CD4-positive, alpha-beta T cell treated with Interleukin-4 for 1 hour (primary cell): ENCODE measurements around the gene IQCK.
"Not testable (repeated sequence)": the region's sequence is repeated elsewhere in the genome, so short reads cannot be mapped to it uniquely, and the experiment has no call there.

Experiments used
- DNase-seq, 2 donors: peaks; one replicate each; pipeline ENCODE4 v3.0.0-alpha.2; 2020 to 2022

IQCK gene

GRCh38 chr16:19717741-19718623 is at the start of gene IQCK, which contains the start of gene KNOP1:
TSS of gene IQCK (plus strand) at chr16:19718271. CDS start at chr16:19718307, 36 bp downstream.
TSS of gene KNOP1 (minus strand) at chr16:19718227. CDS start at chr16:19715035, 3,192 bp downstream.
- peak; percentile 91 for DNase-seq

- no peak for DNase-seq
These were observed 45.7 kb upstream of the IQCK start for GRCh38 chr16:19672378-19672777.

- DNase-seq = no peak
These were observed 43.6 kb upstream of the IQCK start for GRCh38 chr16:19674485-19674884.

GRCh38 chr16:19677402-19677801 is 40.7 kb upstream of the IQCK start:
- no peak for DNase-seq

- no peak for DNase-seq
These were observed 39.3 kb upstream of the IQCK start for GRCh38 chr16:19678804-19679203.

GRCh38 chr16:19679281-19679680 is 38.8 kb upstream of the IQCK start:
- not testable (repeated sequence) for DNase-seq

- no peak for DNase-seq
These were observed 37.2 kb upstream of the IQCK start for GRCh38 chr16:19680881-19681340.

- no peak for DNase-seq
These were observed 36.4 kb upstream of the IQCK start for GRCh38 chr16:19681637-19682036.

GRCh38 chr16:19683453-19684236 is 34.4 kb upstream of the IQCK start:
- DNase-seq = no peak

- DNase-seq = no peak
These were observed 32.9 kb upstream of the IQCK start for GRCh38 chr16:19685176-19685575.

- DNase-seq = no peak
These were observed 30.8 kb upstream of the IQCK start for GRCh38 chr16:19687279-19687678.

GRCh38 chr16:19688396-19689024 is 29.6 kb upstream of the IQCK start:
- no peak for DNase-seq

GRCh38 chr16:19689342-19689741 is 28.7 kb upstream of the IQCK start:
- no peak for DNase-seq

GRCh38 chr16:19690196-19690595 is 27.9 kb upstream of the IQCK start:
- no peak for DNase-seq

- DNase-seq = no peak
These were observed 26.8 kb upstream of the IQCK start for GRCh38 chr16:19691161-19691711.

- DNase-seq = no peak
These were observed 23.1 kb upstream of the IQCK start for GRCh38 chr16:19694989-19695388.

- peak; percentile 81 to 86 for DNase-seq
These were observed 21.7 kb upstream of the IQCK start for GRCh38 chr16:19696328-19696727.

- DNase-seq = no peak
These were observed 21.1 kb upstream of the IQCK start for GRCh38 chr16:19696961-19697360.

GRCh38 chr16:19697756-19698318 is 20.2 kb upstream of the IQCK start:
- no peak for DNase-seq

GRCh38 chr16:19698480-19699465 is 19.3 kb upstream of the IQCK start:
- no peak for DNase-seq

- no peak for DNase-seq
These were observed 18.6 kb upstream of the IQCK start for GRCh38 chr16:19699472-19699871.
